GM12878 (cell line): ENCODE data around the gene IL6R. TPM values are rescaled to one million over a fixed set of nuclear protein-coding genes. Genes with fewer than 3 reads are reported as not detected.

Source experiments
- ASH2L ChIP-seq: fragments of 300-600, 200-600 bp; sonication (generic); IDR thresholded peaks from 2 replicates; pipeline ENCODE4 v1.6.1; 2017; ENCODE audit warnings: low read depth, mild to moderate bottlenecking, borderline replicate concordance
- ATF2 ChIP-seq: IDR thresholded peaks from 2 replicates; pipeline ENCODE4 v1.6.1; 2012; ENCODE audit warnings: low read length, inconsistent platforms
- BCLAF1 ChIP-seq: fragments of 450-650 bp; IDR thresholded peaks from 2 replicates; pipeline ENCODE4 v1.6.1; 2017; ENCODE audit warnings: antibody characterized with exemption, mild to moderate bottlenecking, moderate library complexity
- EED ChIP-seq: sonication (generic); IDR thresholded peaks from 2 replicates; pipeline ENCODE4 v1.6.1; 2016; ENCODE audit warnings: antibody characterized with exemption, low read depth
- IKZF2 ChIP-seq, 2 experiments: fragments of 450-650 bp; IDR thresholded peaks; 2 replicates each; pipeline ENCODE4 v1.6.1; 2017; ENCODE audit warnings: mild to moderate bottlenecking in 2 of 2, moderate library complexity in 2 of 2
- IRF3 ChIP-seq: fragments of 450-650 bp; IDR thresholded peaks from 2 replicates; pipeline ENCODE4 v1.6.1; 2014; ENCODE audit warnings: mild to moderate bottlenecking
- MLLT1 ChIP-seq: fragments of 450-650 bp; IDR thresholded peaks from 2 replicates; pipeline ENCODE4 v1.6.1; 2016; ENCODE audit warnings: mild to moderate bottlenecking
- NR2F1 ChIP-seq: fragments of 450-650 bp; conservative IDR thresholded peaks from 2 replicates; pipeline ENCODE4 v1.6.1; 2017; ENCODE audit warnings: mild to moderate bottlenecking
- PKNOX1 ChIP-seq: fragments of 450-650 bp; IDR thresholded peaks from 2 replicates; pipeline ENCODE4 v1.6.1; 2016; ENCODE audit warnings: mild to moderate bottlenecking
- POLR2AphosphoS5 ChIP-seq: IDR thresholded peaks from 2 replicates; pipeline ENCODE4 v1.6.1; 2011; ENCODE audit warnings: mild to moderate bottlenecking, low read length, inconsistent platforms
- RBBP5 ChIP-seq: fragments of 200-600 bp; sonication (generic); conservative IDR thresholded peaks from 2 replicates; pipeline ENCODE4 v1.6.1; 2016
- REST ChIP-seq: IDR thresholded peaks from 2 replicates; pipeline ENCODE4 v1.6.1; 2012; ENCODE audit warnings: mild to moderate bottlenecking, low read depth, low read length
- SMC3 ChIP-seq: IDR thresholded peaks from 2 replicates; pipeline ENCODE4 v1.6.1; 2011; ENCODE audit warnings: low read length, improper control_type of control experiment, borderline replicate concordance
- ZBED1 ChIP-seq: IDR thresholded peaks from 2 replicates; pipeline ENCODE4 v1.6.1; 2016; ENCODE audit warnings: borderline replicate concordance
- polyA plus RNA-seq, 11 experiments: library from polyadenylated mRNA; depleted of rRNA in 4 of 11; unstranded in 6 of 11; stranded (reverse) in 5 of 11; fragments of >200 nt; fragmentation: Nextera tagmentation in 4 of 11; fragmentation: Illumina TruSeq in 1 of 11; extraction: Ambion mirVana in 4 of 11; extraction: Trizol in 1 of 11; gene quantifications; 1 replicate in 1 of 11; 2 replicates in 10 of 11; pipeline versions ENCODE4 v1.2.1 to v1.2.3, GENCODE V29; 2011 to 2016; ENCODE audit warnings: inconsistent platforms in 2 of 11, missing spikeins in 2 of 11, low read depth in 1 of 11
- total RNA-seq, 4 experiments: library from RNA; depleted of rRNA in 3 of 4; stranded (reverse); fragments of >200 nt in 3 of 4; fragmentation: Illumina TruSeq in 1 of 4; extraction: Trizol in 1 of 4; gene quantifications; 2 replicates each; pipeline versions ENCODE4 v1.2.1 to v1.2.3, GENCODE V29; 2013 to 2021

The IL6R gene
- total and polyA plus RNA-seq, 10 of the 15 experiments (the other 5 are each of a cell fraction or from before 2014, with no cell fraction given), result 1.9 to 43.4 (median 17.5) TPM

GRCh38 chr1:154405747-154406571, 816 bp downstream of the IL6R start (continued):
- no peak for TF ChIP-seq REST
- peak; percentile 23; the same call in 1 of the 2 replicates for TF ChIP-seq NR2F1
- TF ChIP-seq IRF3, result no peak
- no peak for TF ChIP-seq ASH2L
- TF ChIP-seq ATF2, result no peak
- no peak for TF ChIP-seq ZBED1
- TF ChIP-seq EED, result peak; percentile 49; the same call in 1 of the 2 replicates
- peak; percentile 15; the same call in 1 of the 2 replicates for TF ChIP-seq SMC3
- no peak for TF ChIP-seq POLR2AphosphoS5
- peak; percentile 6 to 16; a peak in 2 of 4 replicates for TF ChIP-seq IKZF2 (IDR thresholded peaks at IDR 0.05)
- peak; percentile 57; the same call in 1 of the 2 replicates for TF ChIP-seq MLLT1
- TF ChIP-seq PKNOX1, result no peak
- no peak for TF ChIP-seq RBBP5
- TF ChIP-seq BCLAF1, result no peak
